Thyroid gland (tissue), 4 donors: ENCODE measurements around the gene KRTAP5-2.

Source experiments
- POLR2A ChIP-seq, 2 donors: fragments of 450-650 bp; IDR thresholded peaks; one replicate each; pipeline ENCODE4 v1.6.1; 2017; ENCODE audit warnings: antibody characterized with exemption in 2 of 2, mild to moderate bottlenecking in 2 of 2, moderate library complexity in 1 of 2
- TF ChIP-seq, protein P1 (sequence below), 6 experiments: fragments of 200-600 bp in 3 of 6; fragments of 450-650 bp in 3 of 6; sonication (generic) in 3 of 6; IDR thresholded peaks; one replicate each; pipeline ENCODE4 v1.5.1; 2016 to 2019; ENCODE audit warnings: antibody characterized with exemption in 6 of 6, mild to moderate bottlenecking in 2 of 6, inconsistent platforms in 1 of 6, moderate library complexity in 1 of 6

DNA sequence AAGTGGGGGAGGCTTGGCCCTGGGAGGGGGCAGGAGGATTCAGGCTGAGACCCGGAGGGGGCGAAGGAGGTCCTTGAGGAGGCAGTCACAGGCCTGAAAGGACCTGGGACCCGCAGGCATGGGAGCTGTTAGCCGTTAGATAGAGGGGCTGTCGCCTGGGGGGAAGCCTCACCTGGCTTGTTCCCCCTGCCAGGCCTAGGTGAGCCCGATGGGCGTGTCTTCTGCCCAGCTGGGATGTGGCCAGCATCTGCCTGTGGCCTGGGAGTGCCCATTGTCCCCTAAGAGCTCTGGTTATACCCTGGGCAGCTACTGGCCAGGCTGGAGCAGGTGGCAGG is 24.2 kb downstream of the KRTAP5-2 start:
- TF ChIP-seq, protein P1, sequence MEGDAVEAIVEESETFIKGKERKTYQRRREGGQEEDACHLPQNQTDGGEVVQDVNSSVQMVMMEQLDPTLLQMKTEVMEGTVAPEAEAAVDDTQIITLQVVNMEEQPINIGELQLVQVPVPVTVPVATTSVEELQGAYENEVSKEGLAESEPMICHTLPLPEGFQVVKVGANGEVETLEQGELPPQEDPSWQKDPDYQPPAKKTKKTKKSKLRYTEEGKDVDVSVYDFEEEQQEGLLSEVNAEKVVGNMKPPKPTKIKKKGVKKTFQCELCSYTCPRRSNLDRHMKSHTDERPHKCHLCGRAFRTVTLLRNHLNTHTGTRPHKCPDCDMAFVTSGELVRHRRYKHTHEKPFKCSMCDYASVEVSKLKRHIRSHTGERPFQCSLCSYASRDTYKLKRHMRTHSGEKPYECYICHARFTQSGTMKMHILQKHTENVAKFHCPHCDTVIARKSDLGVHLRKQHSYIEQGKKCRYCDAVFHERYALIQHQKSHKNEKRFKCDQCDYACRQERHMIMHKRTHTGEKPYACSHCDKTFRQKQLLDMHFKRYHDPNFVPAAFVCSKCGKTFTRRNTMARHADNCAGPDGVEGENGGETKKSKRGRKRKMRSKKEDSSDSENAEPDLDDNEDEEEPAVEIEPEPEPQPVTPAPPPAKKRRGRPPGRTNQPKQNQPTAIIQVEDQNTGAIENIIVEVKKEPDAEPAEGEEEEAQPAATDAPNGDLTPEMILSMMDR (IDR thresholded peaks at IDR 0.05): no peak
- TF ChIP-seq POLR2A (IDR thresholded peaks at IDR 0.05): peak in 1 of 2 donors; percentile 73
